ENCODE measurements around the gene DUOXA1.
"Not testable (repeated sequence)": the region's sequence is repeated elsewhere in the genome, so short reads cannot be mapped to it uniquely, and the experiment has no call there.

The DUOXA1 gene

GRCh38 chr15:45087513-45087912 lies 42.2 kb downstream of the DUOXA1 start:
- no peak for DNase-seq

- no peak for DNase-seq
Measured at GRCh38 chr15:45084163-45084562, 45.5 kb downstream of the DUOXA1 start.

DNA sequence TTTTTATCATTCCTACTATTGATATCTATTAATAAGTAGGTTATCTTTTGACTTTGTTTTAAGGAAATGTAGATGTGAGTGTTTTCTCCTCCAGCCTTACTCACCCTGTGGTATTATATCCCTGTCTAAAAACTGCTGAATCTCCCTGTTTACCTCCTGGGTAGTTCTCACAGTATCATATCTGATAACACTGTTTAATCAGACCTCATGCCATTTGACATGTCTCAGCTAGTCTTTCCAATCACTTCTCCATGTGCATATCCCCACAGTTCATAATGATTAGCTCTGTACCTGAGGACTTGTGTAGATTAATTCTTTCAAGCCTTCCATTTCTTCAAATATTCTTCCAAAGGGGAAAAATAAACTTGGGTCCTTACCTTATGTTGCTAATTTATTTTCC lies 46.5 kb downstream of the DUOXA1 start:
- DNase-seq: no peak

DNA sequence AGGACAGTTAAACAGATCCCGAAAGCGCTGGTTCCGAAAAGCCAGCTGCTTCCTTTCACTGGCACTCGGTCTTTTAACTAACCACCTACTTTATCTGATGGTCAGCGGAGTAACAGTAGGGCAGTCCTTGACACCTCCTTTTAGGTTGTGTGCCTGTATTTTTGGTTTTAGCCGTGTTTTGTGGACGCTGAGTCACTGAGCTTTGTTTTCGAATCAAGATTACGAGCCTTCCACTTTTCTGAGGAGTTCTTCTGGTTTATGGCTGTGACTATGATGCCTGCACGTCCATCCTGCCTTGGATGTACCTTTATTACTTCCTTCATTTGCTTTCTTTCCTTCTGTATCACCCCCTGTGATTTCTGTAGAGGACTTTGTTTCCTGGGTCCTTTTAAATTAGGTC lies 47.3 kb downstream of the DUOXA1 start:
- DNase-seq: not testable (repeated sequence)

- not testable (repeated sequence) for DNase-seq
Measured at GRCh38 chr15:45080593-45080992, 49.1 kb downstream of the DUOXA1 start.

DNA sequence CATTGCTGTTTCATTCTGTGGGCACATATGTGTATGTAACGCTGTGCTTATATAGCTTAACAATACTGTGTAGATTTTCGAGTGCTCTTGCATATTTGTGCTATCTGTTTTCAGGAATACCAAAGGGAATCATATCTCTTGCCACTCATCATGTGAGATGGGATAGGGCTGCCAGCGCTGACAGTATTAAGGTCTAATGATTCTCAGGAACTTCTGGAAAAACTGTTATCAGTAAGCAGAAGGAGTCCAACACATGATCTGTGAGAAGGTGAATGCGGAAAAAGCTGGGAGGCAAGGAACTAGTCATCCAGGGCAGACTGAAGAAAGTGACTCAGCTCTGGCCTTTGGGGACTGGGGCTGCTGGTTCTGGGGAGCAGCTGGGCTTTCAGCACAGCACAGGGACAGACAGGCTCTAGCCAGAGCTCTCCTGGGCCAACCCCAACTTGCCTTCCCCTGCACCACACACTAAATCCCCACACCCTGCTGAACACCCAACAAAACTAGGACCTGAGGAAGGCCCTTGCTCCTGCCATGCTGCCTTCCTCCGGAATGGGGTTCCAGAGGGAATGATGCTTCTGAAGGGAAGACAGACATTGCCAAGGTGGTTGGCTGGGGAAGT lies 49.9 kb downstream of the DUOXA1 start:
- not testable (repeated sequence) for DNase-seq

GRCh38 chr15:45079201-45079600 lies 50.5 kb downstream of the DUOXA1 start:
- not testable (repeated sequence) for DNase-seq

DNA sequence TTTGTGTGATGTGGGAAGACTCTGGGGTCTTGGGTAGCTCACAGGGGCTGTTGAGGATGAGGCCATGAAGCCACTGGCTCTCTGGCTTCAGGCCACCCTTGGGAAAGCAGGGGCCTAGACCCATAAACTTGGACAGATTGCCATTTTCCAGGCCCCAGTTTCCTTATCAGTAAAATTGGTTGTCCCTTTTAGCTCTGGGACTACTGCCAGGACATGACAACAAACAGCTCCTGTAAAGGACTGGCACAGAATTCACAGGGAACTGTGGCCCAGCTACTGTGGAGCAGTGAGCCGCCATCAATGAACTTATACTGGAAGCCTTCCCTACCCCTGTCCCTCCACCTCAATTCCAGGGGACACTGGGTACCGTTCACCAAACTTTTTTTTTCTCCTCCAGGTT lies 52.3 kb downstream of the DUOXA1 start:
- DNase-seq: not testable (repeated sequence)

DNA sequence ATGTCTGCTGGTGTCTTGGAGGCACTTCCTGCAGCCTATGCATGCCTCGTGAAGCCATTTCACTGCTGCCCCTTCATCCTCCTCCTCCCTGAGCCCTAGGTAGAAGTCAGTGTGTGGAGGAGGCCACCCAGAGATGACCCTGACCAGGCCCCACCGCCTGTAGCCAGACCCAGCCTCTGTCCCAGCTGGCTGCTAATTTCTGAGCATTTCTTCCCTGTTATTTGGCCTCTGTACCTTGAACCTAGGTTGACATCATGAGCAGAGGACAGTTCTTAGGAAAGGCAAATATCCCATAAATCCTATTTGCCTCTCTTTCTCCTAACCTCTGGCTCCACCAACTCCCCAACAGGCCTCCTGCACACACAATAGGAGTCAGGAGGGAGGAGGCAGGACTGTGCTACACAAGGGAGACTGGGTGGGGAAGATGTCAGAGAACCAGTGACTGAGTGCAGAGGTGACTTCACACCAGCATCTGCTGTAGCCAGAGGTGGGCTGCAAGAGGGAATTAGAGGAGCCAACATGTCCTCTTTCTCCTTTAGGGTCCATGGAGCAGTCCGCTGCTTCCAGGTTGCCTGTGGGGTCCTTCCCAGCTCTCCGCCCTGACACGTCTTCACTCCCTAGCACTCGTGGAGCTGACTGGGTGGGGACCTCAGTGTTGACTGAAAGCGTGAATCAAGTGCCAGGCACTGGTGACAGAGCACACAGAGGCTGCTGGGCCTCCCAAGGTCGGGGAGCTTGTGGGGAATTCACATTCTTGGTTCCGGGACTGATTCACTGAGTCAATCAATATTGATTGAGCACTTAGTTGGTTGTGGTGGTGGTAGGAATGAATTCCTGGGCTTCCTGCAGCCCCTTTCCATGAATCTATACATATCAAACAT lies 54.0 kb downstream of the DUOXA1 start:
- not testable (repeated sequence) for DNase-seq

DNA sequence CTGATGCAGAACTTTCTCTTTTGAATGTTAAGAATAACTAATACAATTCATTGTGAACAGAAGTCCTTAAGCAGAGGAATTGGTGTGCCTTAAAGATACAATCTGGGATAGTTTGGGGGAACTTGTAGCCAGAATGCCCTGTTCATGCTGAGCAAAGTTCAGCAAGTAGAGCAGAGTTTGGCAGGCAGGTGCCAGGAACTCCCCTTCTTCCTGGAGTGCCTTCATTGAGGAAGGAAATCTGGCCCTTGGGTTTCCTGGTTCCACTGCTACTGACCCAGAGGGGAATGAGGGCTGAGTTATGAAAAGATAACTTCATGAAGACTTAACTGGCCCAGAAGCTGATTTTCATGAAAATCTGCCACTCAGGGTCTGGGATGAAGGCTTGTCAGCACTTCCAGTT lies 56.1 kb downstream of the DUOXA1 start:
- not testable (repeated sequence) for DNase-seq

DNA sequence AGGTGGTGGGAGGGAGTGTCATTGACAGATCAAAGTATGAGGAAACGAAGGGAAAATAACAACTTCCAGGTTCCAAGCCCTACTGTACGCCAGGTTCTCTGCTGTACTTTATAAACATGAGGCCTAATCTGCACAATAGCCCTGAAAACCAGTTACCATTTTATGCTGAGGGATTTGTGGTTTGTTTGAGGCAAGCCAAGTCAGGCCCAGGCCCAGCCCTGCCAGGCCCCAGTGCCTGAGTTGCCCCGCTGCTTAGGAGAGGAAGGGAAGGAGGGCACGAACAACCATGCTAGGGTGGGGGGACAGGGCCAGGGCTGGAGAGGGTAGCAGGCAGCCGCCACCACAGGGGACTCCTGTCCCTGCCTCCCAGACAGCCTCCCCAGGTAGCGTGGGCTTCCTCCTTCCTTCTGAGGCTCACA lies 59.7 kb downstream of the DUOXA1 start:
- DNase-seq: not testable (repeated sequence)

Data from activated effector memory CD4-positive, alpha-beta T cell treated with Interleukin-2 at 50 U/mL for 16 hours (primary cell).